ENCODE measurements around the gene GPRIN1.
A peak's percentile ranks its signal among the peaks of the same experiment; 100 is the strongest.

GRCh38 chr5:176619569-176620332 lies 9.8 kb upstream of the GPRIN1 start:
- TF ChIP-seq TCF7 (CRISPR knock-in tag; IDR thresholded peaks at IDR 0.05; ENCODE audit: low read depth) (no peak), CTCF (IDR thresholded peaks at IDR 0.05) (no peak), SMAD4 (CRISPR knock-in tag; IDR thresholded peaks at IDR 0.05) (no peak), ELF4 (CRISPR knock-in tag; IDR thresholded peaks at IDR 0.05; ENCODE audit: low read depth) (peak; percentile 47; the same call in 1 of the 2 replicates), NFATC4 (CRISPR knock-in tag; IDR thresholded peaks at IDR 0.05) (no peak)
- TF ChIP-seq, protein P1, sequence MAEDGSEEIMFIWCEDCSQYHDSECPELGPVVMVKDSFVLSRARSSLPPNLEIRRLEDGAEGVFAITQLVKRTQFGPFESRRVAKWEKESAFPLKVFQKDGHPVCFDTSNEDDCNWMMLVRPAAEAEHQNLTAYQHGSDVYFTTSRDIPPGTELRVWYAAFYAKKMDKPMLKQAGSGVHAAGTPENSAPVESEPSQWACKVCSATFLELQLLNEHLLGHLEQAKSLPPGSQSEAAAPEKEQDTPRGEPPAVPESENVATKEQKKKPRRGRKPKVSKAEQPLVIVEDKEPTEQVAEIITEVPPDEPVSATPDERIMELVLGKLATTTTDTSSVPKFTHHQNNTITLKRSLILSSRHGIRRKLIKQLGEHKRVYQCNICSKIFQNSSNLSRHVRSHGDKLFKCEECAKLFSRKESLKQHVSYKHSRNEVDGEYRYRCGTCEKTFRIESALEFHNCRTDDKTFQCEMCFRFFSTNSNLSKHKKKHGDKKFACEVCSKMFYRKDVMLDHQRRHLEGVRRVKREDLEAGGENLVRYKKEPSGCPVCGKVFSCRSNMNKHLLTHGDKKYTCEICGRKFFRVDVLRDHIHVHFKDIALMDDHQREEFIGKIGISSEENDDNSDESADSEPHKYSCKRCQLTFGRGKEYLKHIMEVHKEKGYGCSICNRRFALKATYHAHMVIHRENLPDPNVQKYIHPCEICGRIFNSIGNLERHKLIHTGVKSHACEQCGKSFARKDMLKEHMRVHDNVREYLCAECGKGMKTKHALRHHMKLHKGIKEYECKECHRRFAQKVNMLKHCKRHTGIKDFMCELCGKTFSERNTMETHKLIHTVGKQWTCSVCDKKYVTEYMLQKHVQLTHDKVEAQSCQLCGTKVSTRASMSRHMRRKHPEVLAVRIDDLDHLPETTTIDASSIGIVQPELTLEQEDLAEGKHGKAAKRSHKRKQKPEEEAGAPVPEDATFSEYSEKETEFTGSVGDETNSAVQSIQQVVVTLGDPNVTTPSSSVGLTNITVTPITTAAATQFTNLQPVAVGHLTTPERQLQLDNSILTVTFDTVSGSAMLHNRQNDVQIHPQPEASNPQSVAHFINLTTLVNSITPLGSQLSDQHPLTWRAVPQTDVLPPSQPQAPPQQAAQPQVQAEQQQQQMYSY (CRISPR knock-in tag; IDR thresholded peaks at IDR 0.05): 0 out of 2 replicates have a peak, but pooled peaks have one; percentile 7
- TF ChIP-seq, protein P2, sequence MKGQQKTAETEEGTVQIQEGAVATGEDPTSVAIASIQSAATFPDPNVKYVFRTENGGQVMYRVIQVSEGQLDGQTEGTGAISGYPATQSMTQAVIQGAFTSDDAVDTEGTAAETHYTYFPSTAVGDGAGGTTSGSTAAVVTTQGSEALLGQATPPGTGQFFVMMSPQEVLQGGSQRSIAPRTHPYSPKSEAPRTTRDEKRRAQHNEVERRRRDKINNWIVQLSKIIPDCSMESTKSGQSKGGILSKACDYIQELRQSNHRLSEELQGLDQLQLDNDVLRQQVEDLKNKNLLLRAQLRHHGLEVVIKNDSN (CRISPR knock-in tag; IDR thresholded peaks at IDR 0.05): no peak
- TF ChIP-seq, protein P3, sequence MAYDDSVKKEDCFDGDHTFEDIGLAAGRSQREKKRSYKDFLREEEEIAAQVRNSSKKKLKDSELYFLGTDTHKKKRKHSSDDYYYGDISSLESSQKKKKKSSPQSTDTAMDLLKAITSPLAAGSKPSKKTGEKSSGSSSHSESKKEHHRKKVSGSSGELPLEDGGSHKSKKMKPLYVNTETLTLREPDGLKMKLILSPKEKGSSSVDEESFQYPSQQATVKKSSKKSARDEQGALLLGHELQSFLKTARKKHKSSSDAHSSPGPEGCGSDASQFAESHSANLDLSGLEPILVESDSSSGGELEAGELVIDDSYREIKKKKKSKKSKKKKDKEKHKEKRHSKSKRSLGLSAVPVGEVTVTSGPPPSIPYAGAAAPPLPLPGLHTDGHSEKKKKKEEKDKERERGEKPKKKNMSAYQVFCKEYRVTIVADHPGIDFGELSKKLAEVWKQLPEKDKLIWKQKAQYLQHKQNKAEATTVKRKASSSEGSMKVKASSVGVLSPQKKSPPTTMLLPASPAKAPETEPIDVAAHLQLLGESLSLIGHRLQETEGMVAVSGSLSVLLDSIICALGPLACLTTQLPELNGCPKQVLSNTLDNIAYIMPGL (CRISPR knock-in tag; IDR thresholded peaks at IDR 0.05): peak; percentile 72

All from WTC11 (cell line).